Psoas muscle (tissue), 8 donors: ENCODE results near the gene FASLG. TPM values are rescaled to one million over a fixed set of nuclear protein-coding genes. Genes with fewer than 3 reads are reported as not detected.

Source experiments
- ATAC-seq, 4 donors: fragments of 200-7000 bp; cut with Tn5 transposase; one replicate each; pipeline ENCODE4 v1.9.1; 2020; ENCODE audit warnings: moderate library complexity in 3 of 4, mild to moderate bottlenecking in 2 of 4
- DNase-seq, 2 donors: peaks; one replicate each; pipeline ENCODE4 v3.0.0-alpha.2; 2020
- H3K27ac ChIP-seq: fragments of 200-600 bp; one replicate; pipeline ENCODE4 v1.8.0; 2022
- H3K27me3 ChIP-seq, 3 donors: fragments of 200-600 bp in 1 of 3; one replicate each; pipeline versions ENCODE4 v1.6.1 to v1.8.0; 2013 to 2022; ENCODE audit warnings: low read length in 2 of 3, mild to moderate bottlenecking in 2 of 3, moderate library complexity in 1 of 3; ENCODE audit not compliant: insufficient read depth in 3 of 3
- H3K36me3 ChIP-seq, 2 donors: fragments of 200-600 bp in 1 of 2; one replicate each; pipeline versions ENCODE4 v1.6.1 to v1.8.0; 2013 to 2022; ENCODE audit warnings: low read depth in 1 of 2, mild to moderate bottlenecking in 1 of 2, moderate library complexity in 1 of 2; ENCODE audit not compliant: insufficient read depth in 1 of 2
- H3K4me1 ChIP-seq: fragments of 200-600 bp; one replicate; pipeline ENCODE4 v1.8.0; 2022
- H3K4me3 ChIP-seq: fragments of 200-600 bp; one replicate; pipeline ENCODE4 v1.8.0; 2022; ENCODE audit warnings: mild to moderate bottlenecking
- H3K9me3 ChIP-seq: fragments of 200-600 bp; one replicate; pipeline ENCODE4 v1.8.0; 2022
- CTCF ChIP-seq: fragments of 200-600 bp; IDR thresholded peaks from one replicate; pipeline ENCODE4 v1.8.0; 2022; ENCODE audit warnings: antibody characterized with exemption
- WGBS, 3 donors: extraction: QIAGEN DNeasy Blood & Tissue Kit; methylation state at CpG; one replicate each; pipeline versions ENCODE4 v1.1.6 to v1.1.7; 2013; 5-methylcytosine and 5-hydroxymethylcytosine counted together
- intact Hi-C, 2 donors: fragments of 100-400 bp; cut with DNase I; formaldehyde crosslinking; loops; one replicate each; pipeline versions ENCODE4 v1.11.0 to v1.14.2; 2022
- polyA plus RNA-seq, 3 donors: library from polyadenylated mRNA; stranded (reverse); fragments of 200-250 nt; gene quantifications; one replicate each; pipeline ENCODE4 v1.2.3, GENCODE V29; 2013
- total RNA-seq, 4 donors: library from RNA; stranded (reverse); fragmentation: NEBNext Ultra II Directional in 2 of 4; extraction: Animal tissue kit (Norgen Biotek cat#: 25700) in 2 of 4; gene quantifications; one replicate each; pipeline versions ENCODE4 v1.2.1 to v1.2.4, GENCODE V29; 2021 to 2023
- donor health status: healthy with polysubstance abuse.
- donor health status: DM: no; HTN: no; CAD: no; lungs with moderate emphysema.
- donor health status: Bipolar disorder and iron deficiency.
- donor health status: healthy.
- donor health status: DM: yes; HTN: yes; CAD: no.
- donor health status: DM: no; HTN: no; CAD: no.
- donor health status: DM: no; HTN: no; CAD: no.
- donor health status: DM: yes; HTN: yes; CAD: no.

The FASLG gene
- total and polyA plus RNA-seq, 7 donors: 0.17 TPM; not detected in 6

GRCh38 chr1:172626845-172627244 lies 32.1 kb upstream of the FASLG start:
- TF ChIP-seq CTCF: no peak
- Histone ChIP-seq H3K4me1 (no peaks in the 10 kb centered on the region), H3K27me3 (no peaks in the 10 kb centered on the region), H3K9me3 (no peaks in the 10 kb centered on the region), H3K27ac (no peak overlapping the region), H3K4me3 (no peak overlapping the region), H3K36me3 (no peaks in the 10 kb centered on the region)
- WGBS, 3 donors: 62 to 75% (median 65%) methylated on average over 3 of the region's 3 CpGs
- DNase-seq: no peak
- no peak for ATAC-seq
- intact Hi-C loops: no loop called here

- WGBS, 3 donors: 59 to 67% (median 64%) methylated on average over 3 of the region's 3 CpGs
- no peak overlapping the region for H3K4me3 ChIP-seq
- H3K27ac ChIP-seq: no peak overlapping the region
- intact Hi-C loops: no loop called here
- H3K27me3 ChIP-seq: no peaks in the 10 kb centered on the region
- ATAC-seq (no peak), DNase-seq (no peak)
- no peaks in the 10 kb centered on the region for H3K36me3 ChIP-seq
- H3K9me3 ChIP-seq: no peaks in the 10 kb centered on the region
- no peaks in the 10 kb centered on the region for H3K4me1 ChIP-seq
- TF ChIP-seq CTCF: no peak
Measured at GRCh38 chr1:172627702-172628101, 31.2 kb upstream of the FASLG start.

- no peak for TF ChIP-seq CTCF
- Histone ChIP-seq H3K27ac (no peak overlapping the region), H3K9me3 (no peaks in the 10 kb centered on the region), H3K36me3 (no peaks in the 10 kb centered on the region), H3K4me3 (no peak overlapping the region), H3K27me3 (no peaks in the 10 kb centered on the region), H3K4me1 (no peaks in the 10 kb centered on the region)
- ATAC-seq (no peak), DNase-seq (no peak)
- WGBS, 3 donors: 70 to 77% (median 72%) methylated on average over 4 of the region's 4 CpGs
- intact Hi-C loops: no loop called here
Measured at GRCh38 chr1:172628401-172628800, 30.5 kb upstream of the FASLG start.

- H3K4me3 ChIP-seq: no peak overlapping the region
- ATAC-seq: no peak
- H3K4me1 ChIP-seq: no peaks in the 10 kb centered on the region
- DNase-seq: no peak
- intact Hi-C loops: no loop called here
- H3K27ac ChIP-seq: no peak overlapping the region
- TF ChIP-seq CTCF: no peak
- no peaks in the 10 kb centered on the region for H3K27me3 ChIP-seq
- H3K36me3 ChIP-seq: no peaks in the 10 kb centered on the region
- WGBS, 3 donors: 70 to 81% (median 72%) methylated on average over 2 of the region's 2 CpGs
- H3K9me3 ChIP-seq: no peaks in the 10 kb centered on the region
Measured at GRCh38 chr1:172629170-172629569, 29.7 kb upstream of the FASLG start.

GRCh38 chr1:172629638-172630037 lies 29.3 kb upstream of the FASLG start:
- Histone ChIP-seq H3K36me3 (no peaks in the 10 kb centered on the region), H3K27me3 (no peaks in the 10 kb centered on the region), H3K27ac (no peak overlapping the region), H3K4me1 (no peaks in the 10 kb centered on the region), H3K4me3 (no peak overlapping the region), H3K9me3 (no peaks in the 10 kb centered on the region)
- 84 to 93% (median 91%) methylated on average over 2 of the region's 2 CpGs for WGBS, 3 donors
- no peak for ATAC-seq
- no peak for DNase-seq
- TF ChIP-seq CTCF: no peak
- intact Hi-C loops: no loop called here
